ENCODE data around the gene SYNE3.

DNA sequence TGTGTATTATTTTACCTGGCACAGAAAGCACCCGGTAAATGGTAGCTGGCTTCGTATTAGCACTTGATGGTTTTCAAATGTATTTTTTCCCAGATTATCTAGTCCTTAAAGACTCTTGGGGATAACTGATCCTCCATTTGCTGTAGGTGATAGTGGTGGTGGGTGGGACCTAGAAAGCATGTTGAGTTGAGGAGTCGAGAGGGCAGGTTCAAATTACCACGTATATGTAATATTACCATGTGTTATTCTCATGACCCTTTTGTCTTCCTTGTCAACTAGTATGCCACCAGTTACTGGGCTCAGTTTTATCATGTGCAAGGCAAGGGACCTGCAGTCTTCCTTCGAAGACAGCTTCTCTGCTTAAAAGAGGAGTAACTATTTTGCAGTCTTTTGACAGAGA lies 20.2 kb upstream of the SYNE3 start:
- TF ChIP-seq EZH2 (IDR thresholded peaks at IDR 0.05) (no peak), POLR2AphosphoS5 (IDR thresholded peaks at IDR 0.05; ENCODE audit: borderline replicate concordance, low read depth, low read length) (no peak)

Measured in SK-N-MC (cell line).